HG03025 (cell line): ENCODE measurements around the gene RAET1L.
"Not testable (repeated sequence)": the region's sequence is repeated elsewhere in the genome, so short reads cannot be mapped to it uniquely, and the experiment has no call there.

Source experiments
- ATAC-seq: cut with Tn5 transposase; IDR thresholded peaks from one replicate; pipeline ENCODE4 v1.9.1; 2021; ENCODE audit warnings: mild to moderate bottlenecking, moderate library complexity; ENCODE audit not compliant: unreplicated experiment, low FRiP score

RAET1L gene

GRCh38 chr6:150046943-150047342 lies 21.6 kb upstream of the RAET1L start:
- no peak for ATAC-seq

- no peak for ATAC-seq
Observed at GRCh38 chr6:150044621-150045145, 19.4 kb upstream of the RAET1L start.

- no peak for ATAC-seq
Observed at GRCh38 chr6:150043501-150044412, 18.4 kb upstream of the RAET1L start.

- ATAC-seq = no peak
Observed at GRCh38 chr6:150043096-150043495, 17.8 kb upstream of the RAET1L start.

GRCh38 chr6:150038202-150039062 lies 13.1 kb upstream of the RAET1L start:
- ATAC-seq = no peak

- ATAC-seq = no peak
Observed at GRCh38 chr6:150037526-150038201, 12.3 kb upstream of the RAET1L start.

- no peak for ATAC-seq
Observed at GRCh38 chr6:150036081-150036480, 10.7 kb upstream of the RAET1L start.

- ATAC-seq = no peak
Observed at GRCh38 chr6:150033207-150033771, 8.0 kb upstream of the RAET1L start.

- no peak for ATAC-seq
Observed at GRCh38 chr6:150032598-150032997, 7.3 kb upstream of the RAET1L start.

GRCh38 chr6:150030611-150031010 lies 5.3 kb upstream of the RAET1L start:
- ATAC-seq = no peak

- no peak for ATAC-seq
Observed at GRCh38 chr6:150029749-150030148, 4.4 kb upstream of the RAET1L start.

GRCh38 chr6:150029276-150029675 lies 3.9 kb upstream of the RAET1L start:
- ATAC-seq = no peak

GRCh38 chr6:150028799-150029198 lies 3.5 kb upstream of the RAET1L start:
- no peak for ATAC-seq

- ATAC-seq = no peak
Observed at GRCh38 chr6:150027806-150028565, 2.7 kb upstream of the RAET1L start.

GRCh38 chr6:150026976-150027805 lies 1.9 kb upstream of the RAET1L start:
- no peak for ATAC-seq

- ATAC-seq = no peak
Observed at GRCh38 chr6:150024646-150025155, 631 bp downstream of the RAET1L start.

GRCh38 chr6:150024021-150024420 lies 1.3 kb downstream of the RAET1L start:
- not testable (repeated sequence) for ATAC-seq

GRCh38 chr6:150021870-150022269 lies 3.5 kb downstream of the RAET1L start:
- not testable (repeated sequence) for ATAC-seq
